Measurements from ENCODE around the gene CFAP46. TPM values are rescaled to one million over a fixed set of nuclear protein-coding genes. Genes with fewer than 3 reads are reported as not detected.

The CFAP46 gene
- total RNA-seq, 1 experiment from 2014 or later = not detected

DNA sequence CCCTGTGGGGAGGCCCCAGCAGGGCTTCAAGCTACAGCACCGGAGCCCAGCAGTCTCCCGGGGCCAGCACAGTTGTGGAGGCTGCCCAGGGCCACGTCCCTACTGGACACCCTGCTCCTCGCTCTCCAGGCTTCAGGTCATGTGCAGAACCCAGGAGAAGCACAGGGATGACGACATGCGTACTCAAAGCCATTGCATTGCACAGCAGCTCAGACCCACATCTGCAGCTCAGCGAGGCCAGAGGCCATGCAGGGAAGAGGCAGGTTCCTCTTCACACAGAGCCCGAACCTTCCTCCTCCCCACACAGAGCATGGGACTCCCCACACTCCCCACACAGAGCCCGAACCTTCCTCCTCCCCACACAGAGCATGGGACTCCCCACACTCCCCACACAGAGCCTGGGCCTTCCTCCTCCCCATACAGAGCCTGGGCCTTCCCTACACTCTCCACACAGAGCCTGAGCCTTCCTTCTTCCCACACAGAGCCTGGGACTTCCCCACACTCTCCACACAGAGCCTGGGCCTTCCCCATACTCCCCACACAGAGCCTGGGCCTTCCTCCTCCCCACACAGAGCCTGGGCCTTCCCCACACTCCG lies 12.3 kb downstream of the CFAP46 start:
- H3K36me3 Mint-ChIP-seq (ENCODE audit: insufficient read depth, unreplicated experiment) = no peaks in the 10 kb centered on the region
- intact Hi-C loops (cut with micrococcal nuclease; ENCODE audit: unreplicated experiment) = no loop called here
- DNase-seq = no peak
- BruUV-seq (replicated peaks) = no TSS peak
- H3K27me3 Mint-ChIP-seq (ENCODE audit: unreplicated experiment) = peaks cover 11% of the 10 kb centered on the region
- no peak overlapping the region for H3K27ac Mint-ChIP-seq (ENCODE audit: unreplicated experiment)
- H3K9me3 Mint-ChIP-seq (ENCODE audit: low read depth, unreplicated experiment) = no peaks in the 10 kb centered on the region
- TF ChIP-seq, protein P1, sequence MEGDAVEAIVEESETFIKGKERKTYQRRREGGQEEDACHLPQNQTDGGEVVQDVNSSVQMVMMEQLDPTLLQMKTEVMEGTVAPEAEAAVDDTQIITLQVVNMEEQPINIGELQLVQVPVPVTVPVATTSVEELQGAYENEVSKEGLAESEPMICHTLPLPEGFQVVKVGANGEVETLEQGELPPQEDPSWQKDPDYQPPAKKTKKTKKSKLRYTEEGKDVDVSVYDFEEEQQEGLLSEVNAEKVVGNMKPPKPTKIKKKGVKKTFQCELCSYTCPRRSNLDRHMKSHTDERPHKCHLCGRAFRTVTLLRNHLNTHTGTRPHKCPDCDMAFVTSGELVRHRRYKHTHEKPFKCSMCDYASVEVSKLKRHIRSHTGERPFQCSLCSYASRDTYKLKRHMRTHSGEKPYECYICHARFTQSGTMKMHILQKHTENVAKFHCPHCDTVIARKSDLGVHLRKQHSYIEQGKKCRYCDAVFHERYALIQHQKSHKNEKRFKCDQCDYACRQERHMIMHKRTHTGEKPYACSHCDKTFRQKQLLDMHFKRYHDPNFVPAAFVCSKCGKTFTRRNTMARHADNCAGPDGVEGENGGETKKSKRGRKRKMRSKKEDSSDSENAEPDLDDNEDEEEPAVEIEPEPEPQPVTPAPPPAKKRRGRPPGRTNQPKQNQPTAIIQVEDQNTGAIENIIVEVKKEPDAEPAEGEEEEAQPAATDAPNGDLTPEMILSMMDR (IDR thresholded peaks at IDR 0.05; ENCODE audit: unreplicated experiment) = no peak
- no peaks in the 10 kb centered on the region for H3K4me1 Mint-ChIP-seq (ENCODE audit: low read depth, unreplicated experiment)
- no peak overlapping the region for H3K4me3 Mint-ChIP-seq (ENCODE audit: low read depth, unreplicated experiment)
- CTCF ChIA-PET = no interaction called here

- Mint-ChIP-seq H3K9me3 (ENCODE audit: low read depth, unreplicated experiment) (no peaks in the 10 kb centered on the region), H3K27ac (ENCODE audit: unreplicated experiment) (no peak overlapping the region), H3K36me3 (ENCODE audit: insufficient read depth, unreplicated experiment) (no peaks in the 10 kb centered on the region), H3K4me1 (ENCODE audit: low read depth, unreplicated experiment) (no peaks in the 10 kb centered on the region), H3K27me3 (ENCODE audit: unreplicated experiment) (peaks cover 11% of the 10 kb centered on the region), H3K4me3 (ENCODE audit: low read depth, unreplicated experiment) (no peak overlapping the region)
- intact Hi-C loops (cut with micrococcal nuclease; ENCODE audit: unreplicated experiment) = no loop called here
- CTCF ChIA-PET = no interaction called here
- DNase-seq = no peak
- TF ChIP-seq, protein P1 (IDR thresholded peaks at IDR 0.05; ENCODE audit: unreplicated experiment) = no peak
- no TSS peak for BruUV-seq (replicated peaks)
These were observed 12.9 kb downstream of the CFAP46 start for GRCh38 chr10:132929480-132929879.

GRCh38 chr10:132928261-132928660 lies 14.1 kb downstream of the CFAP46 start:
- TF ChIP-seq, protein P1 (IDR thresholded peaks at IDR 0.05; ENCODE audit: unreplicated experiment) = no peak
- Mint-ChIP-seq H3K9me3 (ENCODE audit: low read depth, unreplicated experiment) (no peaks in the 10 kb centered on the region), H3K27ac (ENCODE audit: unreplicated experiment) (no peak overlapping the region)

GRCh38 chr10:132927824-132928223 lies 14.5 kb downstream of the CFAP46 start:
- Mint-ChIP-seq H3K27ac (ENCODE audit: unreplicated experiment) (no peak overlapping the region), H3K27me3 (ENCODE audit: unreplicated experiment) (peaks cover 11% of the 10 kb centered on the region), H3K36me3 (ENCODE audit: insufficient read depth, unreplicated experiment) (no peaks in the 10 kb centered on the region), H3K4me3 (ENCODE audit: low read depth, unreplicated experiment) (no peak overlapping the region), H3K9me3 (ENCODE audit: low read depth, unreplicated experiment) (no peaks in the 10 kb centered on the region), H3K4me1 (ENCODE audit: low read depth, unreplicated experiment) (no peaks in the 10 kb centered on the region)
- intact Hi-C loops (cut with micrococcal nuclease; ENCODE audit: unreplicated experiment) = no loop called here
- no TSS peak for BruUV-seq (replicated peaks)
- no peak for DNase-seq
- CTCF ChIA-PET = no interaction called here
- TF ChIP-seq, protein P1 (IDR thresholded peaks at IDR 0.05; ENCODE audit: unreplicated experiment) = no peak

More at GRCh38 chr10:132928261-132928660, 14.1 kb downstream of the CFAP46 start:
- Mint-ChIP-seq H3K27me3 (ENCODE audit: unreplicated experiment) (peaks cover 11% of the 10 kb centered on the region), H3K36me3 (ENCODE audit: insufficient read depth, unreplicated experiment) (no peaks in the 10 kb centered on the region), H3K4me1 (ENCODE audit: low read depth, unreplicated experiment) (no peaks in the 10 kb centered on the region), H3K4me3 (ENCODE audit: low read depth, unreplicated experiment) (no peak overlapping the region)
- no peak for DNase-seq
- intact Hi-C loops (cut with micrococcal nuclease; ENCODE audit: unreplicated experiment) = no loop called here
- BruUV-seq (replicated peaks) = no TSS peak
- CTCF ChIA-PET = no interaction called here

Data from Calu3 (cell line).